HTR-8/SVneo (cell line): ENCODE data around the gene SLC25A38.
"Not testable (repeated sequence)": the region's sequence is repeated elsewhere in the genome, so short reads cannot be mapped to it uniquely, and the experiment has no call there.

Experiments used
- DNase-seq: peaks from one replicate; pipeline ENCODE4 v3.0.0; 2011; ENCODE audit warnings: low spot score, mixed read lengths; ENCODE audit not compliant: insufficient read length
- FAIRE-seq: peaks from 2 replicates; lab custom pipeline; 2011; peaks lifted over from hg19 to GRCh38; lab: Jason Lieb, UNC

The SLC25A38 gene

DNA sequence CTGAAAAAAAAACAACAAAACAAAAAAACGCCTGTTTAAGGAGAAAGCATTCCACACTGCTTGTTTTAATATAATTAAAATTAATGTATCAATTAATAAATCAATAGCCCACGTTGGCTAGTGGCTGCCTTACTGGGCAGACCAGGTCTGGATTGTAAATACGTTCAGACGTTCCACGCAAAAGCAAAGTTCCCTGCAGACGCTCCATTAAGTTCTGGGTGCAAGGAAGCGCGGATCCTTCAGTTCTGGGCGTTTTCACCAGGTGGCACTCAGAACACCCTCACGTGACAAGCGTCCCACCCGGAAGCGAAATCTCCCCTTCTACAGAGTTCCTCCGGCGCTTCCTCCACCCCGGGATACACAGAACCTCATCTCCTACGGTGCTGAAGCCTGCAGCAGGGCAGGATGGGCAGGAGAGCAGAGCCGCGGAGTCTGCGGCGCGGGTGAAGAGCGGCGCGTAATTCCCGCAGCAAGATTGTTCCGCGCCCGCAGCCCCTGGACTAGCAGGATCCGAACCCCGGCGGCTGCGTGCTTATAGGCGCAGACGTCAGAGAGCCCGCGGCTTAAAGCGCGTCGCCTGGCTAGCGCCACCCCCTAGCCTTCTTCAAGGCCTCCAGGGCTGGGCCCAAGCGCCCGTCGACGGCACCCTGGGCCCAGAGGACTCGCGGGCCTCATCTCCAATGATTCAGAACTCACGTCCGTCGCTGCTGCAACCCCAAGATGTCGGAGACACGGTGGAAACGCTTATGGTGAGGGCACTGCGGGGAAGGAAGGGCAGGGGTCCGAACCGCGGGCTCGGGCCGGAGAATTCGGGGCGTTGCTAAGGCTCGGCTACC, at the start of gene SLC25A38:
TSS of gene SLC25A38 (plus strand) at position 326 of the 836 bp plus-strand sequence. CDS start at position 681, 355 bp downstream.
- DNase-seq = peak; percentile 84
- no peak for FAIRE-seq

GRCh38 chr3:39333607-39334006, 49.6 kb upstream of the SLC25A38 start:
- FAIRE-seq (no peak), DNase-seq (no peak)

DNA sequence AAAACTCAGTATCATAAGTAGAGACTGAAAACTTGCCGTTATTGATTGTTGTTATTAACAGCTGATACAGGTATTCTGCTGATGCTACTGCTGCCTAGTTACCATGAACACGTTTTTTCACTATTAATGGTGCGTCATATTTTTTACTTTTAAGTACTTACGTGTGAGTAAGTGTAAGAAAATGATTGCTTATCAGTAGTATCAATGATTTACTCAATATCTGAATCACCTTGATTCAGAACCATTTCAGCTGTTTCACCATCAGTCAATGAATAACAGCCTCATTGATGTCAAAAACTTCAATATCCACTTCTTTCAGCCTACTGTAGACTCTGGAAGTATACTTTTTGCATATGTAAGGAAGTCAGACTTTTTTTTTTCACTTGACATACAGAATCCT, 49.0 kb upstream of the SLC25A38 start:
- DNase-seq = no peak
- FAIRE-seq = no peak

- no peak for DNase-seq
- no peak for FAIRE-seq
Measured at GRCh38 chr3:39338201-39338600, 45.0 kb upstream of the SLC25A38 start.

- DNase-seq = no peak
- FAIRE-seq = no peak
Measured at GRCh38 chr3:39339086-39339485, 44.1 kb upstream of the SLC25A38 start.

GRCh38 chr3:39343076-39343717, 40.0 kb upstream of the SLC25A38 start:
- no peak for FAIRE-seq
- no peak for DNase-seq

DNA sequence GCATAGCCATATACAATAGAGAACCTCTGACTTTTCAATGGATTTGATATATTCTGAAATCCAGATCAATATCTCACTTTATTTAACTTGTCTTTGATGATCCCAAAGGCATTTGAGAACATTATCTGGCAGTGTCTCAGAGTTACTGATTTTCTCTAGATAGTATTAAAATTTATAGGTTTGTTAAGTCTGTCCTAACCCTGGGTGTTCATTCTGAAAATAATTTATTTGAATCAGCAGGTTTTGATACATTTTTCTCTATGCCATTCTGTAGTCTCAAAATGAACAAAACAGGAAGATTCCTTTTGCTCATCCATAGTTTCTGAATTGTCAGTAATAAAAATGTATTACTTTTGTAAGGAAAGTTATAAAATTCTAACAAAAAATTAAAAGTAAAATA, 39.4 kb upstream of the SLC25A38 start:
- FAIRE-seq = no peak
- no peak for DNase-seq

- FAIRE-seq (no peak), DNase-seq (no peak)
Measured at GRCh38 chr3:39344746-39345344, 38.3 kb upstream of the SLC25A38 start.

DNA sequence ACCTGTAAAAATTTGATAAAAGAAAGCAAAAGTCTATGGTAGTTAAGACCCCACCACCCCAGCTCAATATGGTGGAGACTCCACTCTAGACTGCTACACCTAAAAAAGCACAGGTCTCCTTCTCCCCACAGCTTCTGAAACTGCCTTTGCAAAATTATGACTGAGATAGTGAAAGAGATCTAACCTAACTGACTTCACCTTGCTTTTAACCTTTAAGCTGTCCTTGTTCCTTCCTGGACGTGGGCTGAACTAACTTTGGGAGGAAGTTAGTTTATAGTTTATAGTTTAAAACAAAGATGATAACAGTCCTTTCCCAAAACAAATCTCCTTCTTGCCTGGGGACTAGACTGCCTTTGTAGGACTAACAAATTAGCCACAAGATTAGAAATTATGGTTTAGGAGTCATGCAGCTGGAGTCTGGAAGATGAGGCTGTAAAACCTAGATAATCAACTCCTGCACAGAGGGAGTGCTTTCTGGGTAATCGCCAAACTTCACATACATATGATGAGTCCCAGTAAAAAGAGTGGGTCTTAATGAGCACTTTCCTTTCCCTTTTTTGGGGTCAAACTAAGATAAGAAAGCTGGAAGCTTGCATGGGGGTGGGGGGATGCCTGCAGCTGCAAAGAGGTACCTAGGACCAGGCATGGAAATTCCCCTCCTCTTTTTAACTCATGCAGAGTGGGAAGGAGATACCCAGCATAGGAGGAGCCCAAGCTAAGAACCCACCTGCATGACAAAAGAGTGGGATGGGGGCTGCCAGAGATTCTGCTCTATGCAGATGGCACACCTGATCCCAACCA, 36.2 kb upstream of the SLC25A38 start:
- FAIRE-seq (no peak), DNase-seq (no peak)

DNA sequence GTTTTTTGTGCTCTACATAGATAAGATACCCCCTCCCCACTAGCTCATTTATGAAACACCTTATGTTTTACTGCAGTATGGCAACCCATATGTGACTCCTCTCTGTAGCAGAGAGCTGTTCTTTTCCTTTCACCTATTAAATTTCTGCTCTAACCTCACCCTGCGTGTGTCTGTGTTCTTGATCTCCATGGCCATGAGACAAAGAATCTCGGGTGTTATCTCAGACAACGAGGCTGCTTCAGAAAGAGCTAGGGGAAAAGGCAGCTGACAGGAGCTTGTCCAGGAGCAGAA, 35.6 kb upstream of the SLC25A38 start:
- no peak for FAIRE-seq
- DNase-seq = no peak

- no peak for FAIRE-seq
Measured at GRCh38 chr3:39349080-39349479, 34.1 kb upstream of the SLC25A38 start.

DNA sequence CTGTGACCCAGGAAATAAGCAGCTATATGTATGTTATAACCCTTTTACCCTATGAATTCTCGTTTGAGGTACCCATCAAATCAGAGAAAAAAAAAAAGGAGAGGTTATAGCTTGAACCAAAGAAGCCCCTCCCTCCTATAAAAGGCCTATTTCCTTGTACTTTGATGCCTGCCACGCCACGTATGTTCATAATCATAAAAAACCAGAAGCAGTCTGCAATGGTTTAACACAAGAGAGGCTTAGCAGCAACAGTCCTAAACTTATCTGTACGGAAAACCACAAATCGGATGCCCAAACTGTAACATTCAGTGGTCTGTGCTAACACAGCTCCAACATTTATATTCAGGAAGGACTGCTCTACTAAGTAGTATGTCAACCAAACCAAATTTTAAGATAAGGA, 32.5 kb upstream of the SLC25A38 start:
- no peak for FAIRE-seq
- DNase-seq = no peak

More at GRCh38 chr3:39349080-39349479, 34.1 kb upstream of the SLC25A38 start:
- DNase-seq = no peak

DNA sequence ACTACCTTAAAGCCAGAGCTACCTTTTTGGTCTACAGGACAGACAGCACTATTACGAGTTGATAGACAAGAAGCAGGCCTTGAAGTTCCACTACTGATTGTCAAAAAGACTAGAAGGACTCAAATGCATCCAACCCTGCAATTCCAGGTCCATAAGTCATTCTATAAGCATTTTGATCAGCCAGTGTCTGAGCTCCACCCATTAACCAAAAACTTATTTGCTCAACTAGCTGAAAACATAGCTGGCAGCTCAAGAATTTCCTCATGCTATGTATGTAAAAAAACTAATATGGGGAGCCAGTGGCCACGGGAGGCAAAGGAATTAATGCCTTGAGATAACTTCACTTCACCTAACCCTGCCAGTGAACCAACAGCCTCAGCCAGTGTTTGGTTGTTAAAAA, 32.0 kb upstream of the SLC25A38 start:
- FAIRE-seq = peak; percentile 4
- not testable (repeated sequence) for DNase-seq

DNA sequence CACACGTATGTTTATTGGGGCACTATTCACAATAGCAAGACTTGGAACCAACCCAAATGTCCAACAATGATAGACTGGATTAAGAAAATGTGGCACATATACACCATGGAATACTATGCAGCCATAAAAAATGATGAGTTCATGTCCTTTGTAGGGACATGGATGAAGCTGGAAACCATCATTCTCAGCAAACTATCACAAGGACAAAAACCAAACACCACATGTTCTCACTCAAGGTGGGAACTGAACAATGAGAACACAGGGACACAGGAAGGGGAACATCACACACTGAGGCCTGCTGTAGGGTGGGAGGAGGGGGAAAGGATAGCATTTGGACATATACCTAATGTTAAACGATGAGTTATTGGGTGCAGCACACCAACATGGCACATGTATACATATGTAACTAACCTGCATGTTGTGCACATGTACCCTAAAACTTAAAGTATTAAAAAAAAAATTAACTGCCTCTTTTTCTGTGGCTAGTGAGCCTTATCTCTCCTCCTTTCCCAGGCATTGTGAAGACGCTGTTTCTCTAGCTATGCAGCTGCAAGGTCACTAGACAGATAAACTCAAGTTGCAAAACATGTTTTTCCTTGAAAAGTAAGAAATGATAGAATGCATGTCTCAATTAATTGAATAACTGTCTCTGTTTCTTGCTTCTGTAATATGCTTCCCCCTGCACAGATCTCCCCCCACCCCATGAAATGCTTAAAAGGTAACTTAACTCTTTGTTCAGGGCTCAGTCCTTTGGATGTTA, 29.8 kb upstream of the SLC25A38 start:
- DNase-seq, FAIRE-seq: not testable (repeated sequence)

DNA sequence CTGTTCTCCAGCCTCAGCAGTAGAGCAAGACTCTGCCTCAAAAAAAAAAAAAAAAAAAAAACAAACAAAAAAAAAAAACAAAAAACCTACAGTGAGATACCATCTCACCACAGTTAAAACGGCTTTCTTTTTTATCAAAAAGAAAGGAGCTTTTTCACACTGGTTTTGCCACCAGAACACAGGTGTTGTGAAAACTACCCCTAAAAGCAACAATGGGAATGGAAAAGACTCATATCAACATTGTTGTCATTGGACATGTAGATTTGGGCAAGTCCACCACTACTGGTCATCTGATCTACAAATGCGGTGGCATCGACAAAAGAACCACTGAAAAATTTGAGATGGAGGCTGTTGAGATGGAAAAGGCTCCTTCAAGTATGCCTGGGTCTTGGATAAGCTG, 24.8 kb upstream of the SLC25A38 start:
- no peak for FAIRE-seq

GRCh38 chr3:39361252-39361927, 21.8 kb upstream of the SLC25A38 start:
- FAIRE-seq (no peak), DNase-seq (no peak)

More for the DNA sequence above, 24.8 kb upstream of the SLC25A38 start:
- DNase-seq = no peak

GRCh38 chr3:39362192-39362591, 21.0 kb upstream of the SLC25A38 start:
- DNase-seq = no peak
- no peak for FAIRE-seq

GRCh38 chr3:39362812-39363211, 20.4 kb upstream of the SLC25A38 start:
- no peak for FAIRE-seq
- DNase-seq = no peak

DNA sequence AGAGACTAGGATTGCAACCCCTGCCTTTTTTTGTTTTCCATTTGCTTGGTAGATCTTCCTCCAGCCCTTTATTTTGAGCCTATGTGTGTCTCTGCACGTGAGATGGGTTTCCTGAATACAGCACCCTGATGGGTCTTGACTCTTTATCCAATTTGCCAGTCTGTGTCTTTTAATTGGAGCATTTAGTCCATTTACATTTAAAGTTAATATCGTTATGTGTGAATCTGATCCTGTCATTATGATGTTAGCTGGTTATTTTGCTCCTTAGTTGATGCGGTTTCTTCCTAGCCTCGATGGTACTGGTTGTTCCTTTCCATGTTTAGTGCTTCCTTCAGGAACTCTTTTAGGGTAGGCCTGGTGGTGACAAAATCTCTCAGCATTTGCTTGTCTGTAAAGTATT, 12.7 kb upstream of the SLC25A38 start:
- DNase-seq, FAIRE-seq: not testable (repeated sequence)
